ENCODE results near the gene FBXO42. TPM values are rescaled to one million over a fixed set of nuclear protein-coding genes. Genes with fewer than 3 reads are reported as not detected.

The FBXO42 gene
- total RNA-seq, 4 donors from 2014 or later: 40.1 to 68.3 (median 58.1) TPM

- DNase-seq (ENCODE audit: low spot score in 2 of 2): peak in 1 of 2 donors; percentile 74
- intact Hi-C loops (cut with DNase I; ENCODE audit: low total_unique reads): no loop called here
- TF ChIP-seq POLR2A (IDR thresholded peaks at IDR 0.05) (no peak), CTCF (IDR thresholded peaks at IDR 0.05) (no peak)
- no peak overlapping the region for H3K4me3 ChIP-seq (ENCODE audit: low read depth, poor library complexity, severe bottlenecking)
- 88 to 93% methylated on average over 12 of the region's 12 CpGs for WGBS, 2 donors
Measured at GRCh38 chr1:16298653-16299052, 53.6 kb downstream of the FBXO42 start.

- TF ChIP-seq CTCF (IDR thresholded peaks at IDR 0.05) (no peak), POLR2A (IDR thresholded peaks at IDR 0.05) (no peak)
- intact Hi-C loops (cut with DNase I; ENCODE audit: low total_unique reads): no loop called here
- H3K4me3 ChIP-seq (ENCODE audit: low read depth, poor library complexity, severe bottlenecking): no peak overlapping the region
- WGBS, 2 donors: 85 to 89% methylated on average over 4 of the region's 4 CpGs
- DNase-seq (ENCODE audit: low spot score in 2 of 2): no peak
Measured at GRCh38 chr1:16296643-16297042, 55.6 kb downstream of the FBXO42 start.

- H3K4me3 ChIP-seq (ENCODE audit: low read depth, poor library complexity, severe bottlenecking): no peak overlapping the region
- intact Hi-C loops (cut with DNase I; ENCODE audit: low total_unique reads): no loop called here
- no peak for DNase-seq (ENCODE audit: low spot score in 2 of 2)
- WGBS, 2 donors: 51 to 75% methylated on average over 3 of the region's 3 CpGs
- TF ChIP-seq CTCF (IDR thresholded peaks at IDR 0.05) (no peak), POLR2A (IDR thresholded peaks at IDR 0.05) (no peak)
Measured at GRCh38 chr1:16294219-16295212, 57.8 kb downstream of the FBXO42 start.

- DNase-seq (ENCODE audit: low spot score in 2 of 2): no peak
- 52 to 59% methylated on average over 1 of the region's 1 CpG for WGBS, 2 donors
Measured at GRCh38 chr1:16293538-16293937, 58.7 kb downstream of the FBXO42 start.

GRCh38 chr1:16292739-16293138, 59.5 kb downstream of the FBXO42 start:
- no peak for TF ChIP-seq POLR2A (IDR thresholded peaks at IDR 0.05)
- TF ChIP-seq CTCF (IDR thresholded peaks at IDR 0.05): no peak
- H3K4me3 ChIP-seq (ENCODE audit: low read depth, poor library complexity, severe bottlenecking): no peak overlapping the region
- DNase-seq (ENCODE audit: low spot score in 2 of 2): no peak
- intact Hi-C loops (cut with DNase I; ENCODE audit: low total_unique reads): no loop called here

More at GRCh38 chr1:16293538-16293937, 58.7 kb downstream of the FBXO42 start:
- TF ChIP-seq CTCF (IDR thresholded peaks at IDR 0.05) (no peak), POLR2A (IDR thresholded peaks at IDR 0.05) (no peak)
- intact Hi-C loops (cut with DNase I; ENCODE audit: low total_unique reads): no loop called here
- no peak overlapping the region for H3K4me3 ChIP-seq (ENCODE audit: low read depth, poor library complexity, severe bottlenecking)
